ENCODE results near the gene CDH24. TPM values are rescaled to one million over a fixed set of nuclear protein-coding genes. Genes with fewer than 3 reads are reported as not detected.

CDH24 gene
- total and polyA plus RNA-seq, 2 experiments from 2014 or later: 8.6 to 13.4 TPM

DNA sequence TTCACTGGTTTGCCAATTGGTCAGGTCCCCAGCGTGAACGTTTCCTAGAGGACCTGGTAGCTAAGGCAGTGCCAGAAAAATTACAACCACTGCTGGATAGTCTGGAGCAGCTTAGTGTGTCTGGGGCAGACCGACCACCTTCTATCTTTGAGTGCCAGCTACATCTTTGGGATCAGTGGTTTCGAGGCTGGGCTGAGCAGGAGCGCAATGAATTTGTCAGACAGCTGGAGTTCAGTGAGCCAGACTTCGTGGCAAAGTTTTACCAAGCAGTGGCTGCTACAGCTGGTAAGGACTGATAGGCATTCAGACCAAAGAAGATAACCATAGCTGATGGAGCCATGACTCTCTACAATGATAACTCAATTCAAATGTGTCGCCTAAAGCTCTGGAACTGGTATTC, 40.5 kb upstream of the CDH24 start:
- Histone ChIP-seq H3K27me3 (no peaks in the 10 kb centered on the region), H3K4me3 (no peak overlapping the region), H3K27ac (no peak overlapping the region), H3K36me3 (peaks cover 13% of the 10 kb centered on the region), H3K4me1 (ENCODE audit: low read depth) (peaks cover 15% of the 10 kb centered on the region), H3K9me3 (ENCODE audit: low read depth) (no peaks in the 10 kb centered on the region)
- no peak for DNase-seq (ENCODE audit: low read depth in 1 of 2, low spot score in 1 of 2)
- TF ChIP-seq, protein P1, sequence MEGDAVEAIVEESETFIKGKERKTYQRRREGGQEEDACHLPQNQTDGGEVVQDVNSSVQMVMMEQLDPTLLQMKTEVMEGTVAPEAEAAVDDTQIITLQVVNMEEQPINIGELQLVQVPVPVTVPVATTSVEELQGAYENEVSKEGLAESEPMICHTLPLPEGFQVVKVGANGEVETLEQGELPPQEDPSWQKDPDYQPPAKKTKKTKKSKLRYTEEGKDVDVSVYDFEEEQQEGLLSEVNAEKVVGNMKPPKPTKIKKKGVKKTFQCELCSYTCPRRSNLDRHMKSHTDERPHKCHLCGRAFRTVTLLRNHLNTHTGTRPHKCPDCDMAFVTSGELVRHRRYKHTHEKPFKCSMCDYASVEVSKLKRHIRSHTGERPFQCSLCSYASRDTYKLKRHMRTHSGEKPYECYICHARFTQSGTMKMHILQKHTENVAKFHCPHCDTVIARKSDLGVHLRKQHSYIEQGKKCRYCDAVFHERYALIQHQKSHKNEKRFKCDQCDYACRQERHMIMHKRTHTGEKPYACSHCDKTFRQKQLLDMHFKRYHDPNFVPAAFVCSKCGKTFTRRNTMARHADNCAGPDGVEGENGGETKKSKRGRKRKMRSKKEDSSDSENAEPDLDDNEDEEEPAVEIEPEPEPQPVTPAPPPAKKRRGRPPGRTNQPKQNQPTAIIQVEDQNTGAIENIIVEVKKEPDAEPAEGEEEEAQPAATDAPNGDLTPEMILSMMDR (IDR thresholded peaks at IDR 0.05; ENCODE audit: low read depth, low read length): no peak

DNA sequence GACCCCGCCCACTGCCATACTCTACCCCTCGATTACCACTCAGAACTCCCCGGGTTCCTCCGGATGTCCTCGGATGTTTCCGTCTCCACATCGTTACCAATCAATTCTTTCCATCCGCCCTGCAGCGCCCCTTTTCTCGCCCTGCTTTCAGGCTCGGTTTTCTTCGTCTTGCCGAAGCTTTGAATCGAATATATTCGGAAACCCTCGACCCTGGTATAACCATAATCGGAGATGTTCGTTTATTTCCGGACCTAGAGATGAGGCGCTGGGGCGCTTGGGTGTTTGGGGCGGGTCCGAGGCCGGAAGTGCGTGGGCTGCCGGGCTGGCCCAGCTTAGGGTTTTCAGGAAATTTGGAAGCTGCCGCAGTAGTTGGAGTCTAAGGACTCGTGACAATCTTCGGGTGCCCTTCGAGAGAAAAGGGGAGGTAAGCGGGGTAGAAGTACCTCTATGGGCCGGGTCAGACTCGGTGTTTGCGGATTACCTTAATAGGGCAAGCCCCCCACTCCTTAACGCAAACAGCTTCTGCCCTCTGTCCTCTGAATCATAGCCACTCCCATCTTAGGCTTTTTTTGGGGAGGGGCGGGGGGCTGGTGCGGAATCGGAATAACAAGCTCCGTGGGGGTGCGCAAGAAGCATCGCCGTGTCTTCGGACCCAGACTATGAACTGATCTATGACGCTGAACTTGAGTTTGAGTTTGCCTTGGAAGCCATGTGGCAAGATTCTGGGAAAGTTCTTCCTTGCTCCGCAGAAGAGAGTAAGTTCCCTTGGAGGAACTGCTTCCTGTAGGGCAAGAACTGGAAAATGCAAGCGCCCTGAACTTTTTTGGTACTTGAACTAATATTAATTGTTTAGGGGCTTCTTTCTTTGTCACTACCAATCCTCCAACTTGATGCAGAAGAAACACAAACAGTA, 38.1 kb upstream of the CDH24 start, which contains the start of gene C14orf119:
C14orf119 (plus strand) TSS at position 310 of the 913 bp plus-strand sequence. CDS start 2,154 bp downstream, outside the sequence.
- Histone ChIP-seq H3K27ac (peak within 1 kb of the TSS; percentile 98), H3K36me3 (peaks cover 25% of the 10 kb centered on the region), H3K4me3 (peak within 1 kb of the TSS; percentile 84), H3K27me3 (no peaks in the 10 kb centered on the region), H3K9me3 (ENCODE audit: low read depth) (no peaks in the 10 kb centered on the region), H3K4me1 (ENCODE audit: low read depth) (peaks cover 15% of the 10 kb centered on the region)
- peak; percentile 100 for DNase-seq (ENCODE audit: low read depth in 1 of 2, low spot score in 1 of 2)
- TF ChIP-seq, protein P1 (IDR thresholded peaks at IDR 0.05; ENCODE audit: low read depth, low read length): no peak

DNA sequence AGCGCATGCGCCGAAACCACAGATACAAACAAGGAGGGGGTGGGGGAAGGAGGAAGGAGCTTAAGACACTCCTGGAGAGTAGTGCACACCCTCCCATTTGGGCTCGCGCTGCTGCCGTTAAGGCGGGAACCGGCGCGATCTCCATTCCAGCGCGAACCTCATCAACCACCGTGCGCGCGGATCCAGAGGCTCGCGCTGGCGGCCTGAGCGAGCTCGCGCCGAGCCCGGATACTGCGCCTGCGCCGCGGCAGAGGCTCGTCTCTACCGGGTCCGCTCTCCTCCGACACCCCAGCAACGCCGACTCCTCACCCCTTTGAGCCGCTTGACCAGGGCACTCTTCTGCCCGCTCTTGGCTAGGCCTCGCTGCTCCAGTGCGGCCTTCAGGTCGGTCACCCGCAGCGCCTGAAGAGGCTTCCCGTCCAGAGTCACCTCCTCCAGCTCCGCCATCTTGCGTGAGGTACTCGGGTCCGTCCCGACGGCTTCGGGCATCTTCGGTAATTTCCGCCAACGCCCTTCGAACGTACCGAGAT, 37.4 kb upstream of the CDH24 start, which contains the start of gene ACIN1:
ACIN1 (minus strand) TSS at position 471 of the 530 bp plus-strand sequence; CDS start at position 447, 24 bp downstream.
- Histone ChIP-seq H3K4me3 (peak within 1 kb of the TSS; percentile 84), H3K36me3 (peaks cover 33% of the 10 kb centered on the region), H3K27ac (peak within 1 kb of the TSS; percentile 98), H3K9me3 (ENCODE audit: low read depth) (no peaks in the 10 kb centered on the region), H3K27me3 (no peaks in the 10 kb centered on the region), H3K4me1 (ENCODE audit: low read depth) (peaks cover 15% of the 10 kb centered on the region)
- TF ChIP-seq, protein P1 (IDR thresholded peaks at IDR 0.05; ENCODE audit: low read depth, low read length): no peak
- peak; percentile 89 to 92 for DNase-seq (ENCODE audit: low read depth in 1 of 2, low spot score in 1 of 2)

DNA sequence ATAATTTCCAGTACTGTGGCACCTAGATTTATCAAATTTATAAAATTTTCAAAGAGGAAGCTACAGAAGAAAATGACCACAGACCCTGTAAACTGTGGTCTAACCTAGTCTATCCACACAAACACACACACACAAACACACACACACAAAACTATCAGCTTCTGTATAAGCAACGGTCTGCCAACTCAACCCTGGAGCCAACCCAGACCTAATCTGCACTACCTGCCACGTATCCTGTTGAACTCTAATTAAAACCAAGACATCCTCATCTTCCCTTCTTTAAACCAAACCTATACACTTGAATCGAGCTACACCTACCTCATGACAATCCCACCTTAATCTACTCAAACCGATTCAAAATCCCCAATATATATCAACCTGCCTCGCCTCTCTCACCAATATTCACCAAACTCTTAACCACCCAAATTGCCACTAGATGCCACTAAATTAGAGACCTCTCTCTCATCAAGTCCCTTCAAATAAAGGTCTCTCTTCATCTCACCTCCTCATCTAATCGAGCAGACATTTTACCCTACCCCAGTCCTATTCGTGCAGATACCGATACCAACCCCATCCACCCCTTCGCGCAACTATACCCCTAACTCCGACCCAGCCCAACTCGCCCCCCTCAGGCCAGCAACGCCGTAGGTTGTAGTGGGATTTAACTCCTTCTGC, 36.8 kb upstream of the CDH24 start:
- H3K36me3 ChIP-seq: peaks cover 39% of the 10 kb centered on the region
- DNase-seq (ENCODE audit: low read depth in 1 of 2, low spot score in 1 of 2): no peak
- TF ChIP-seq, protein P1 (IDR thresholded peaks at IDR 0.05; ENCODE audit: low read depth, low read length): peak; percentile 36

DNA sequence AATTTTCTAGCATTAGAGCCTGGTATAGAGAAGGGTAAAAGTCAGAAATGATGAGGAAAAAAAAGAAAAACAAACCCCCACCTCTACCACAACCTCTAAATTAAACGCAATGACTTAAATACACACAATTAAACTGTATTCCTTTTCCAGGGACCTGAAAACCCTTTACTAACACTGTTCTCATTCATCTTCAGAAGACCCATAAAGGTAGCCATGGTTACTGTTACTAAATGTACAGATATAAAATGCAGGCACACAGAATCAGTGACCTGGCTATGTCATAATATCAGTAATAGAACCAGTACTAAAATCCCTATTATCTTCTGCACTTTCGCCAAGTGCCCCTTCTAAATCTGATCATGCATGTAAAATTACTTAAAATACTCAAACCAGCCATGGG, 36.2 kb upstream of the CDH24 start:
- peaks cover 45% of the 10 kb centered on the region for H3K36me3 ChIP-seq
- no peaks in the 10 kb centered on the region for H3K27me3 ChIP-seq
- TF ChIP-seq, protein P1 (IDR thresholded peaks at IDR 0.05; ENCODE audit: low read depth, low read length): no peak

More for the DNA sequence above, 36.8 kb upstream of the CDH24 start:
- H3K27me3 ChIP-seq: no peaks in the 10 kb centered on the region
- peak overlapping the region; percentile 98 for H3K27ac ChIP-seq
- no peaks in the 10 kb centered on the region for H3K9me3 ChIP-seq (ENCODE audit: low read depth)
- H3K4me1 ChIP-seq (ENCODE audit: low read depth): peaks cover 15% of the 10 kb centered on the region
- peak overlapping the region; percentile 84 for H3K4me3 ChIP-seq

More for the DNA sequence above, 36.2 kb upstream of the CDH24 start:
- H3K4me1 ChIP-seq (ENCODE audit: low read depth): peaks cover 15% of the 10 kb centered on the region
- no peaks in the 10 kb centered on the region for H3K9me3 ChIP-seq (ENCODE audit: low read depth)
- peak overlapping the region; percentile 84 for H3K4me3 ChIP-seq
- H3K27ac ChIP-seq: no peak overlapping the region
- no peak for DNase-seq (ENCODE audit: low read depth in 1 of 2, low spot score in 1 of 2)

Measured in cardiac muscle cell (in vitro differentiated cells and primary cell).